ENCODE measurements around the gene PPFIA2.

Gene PPFIA2

DNA sequence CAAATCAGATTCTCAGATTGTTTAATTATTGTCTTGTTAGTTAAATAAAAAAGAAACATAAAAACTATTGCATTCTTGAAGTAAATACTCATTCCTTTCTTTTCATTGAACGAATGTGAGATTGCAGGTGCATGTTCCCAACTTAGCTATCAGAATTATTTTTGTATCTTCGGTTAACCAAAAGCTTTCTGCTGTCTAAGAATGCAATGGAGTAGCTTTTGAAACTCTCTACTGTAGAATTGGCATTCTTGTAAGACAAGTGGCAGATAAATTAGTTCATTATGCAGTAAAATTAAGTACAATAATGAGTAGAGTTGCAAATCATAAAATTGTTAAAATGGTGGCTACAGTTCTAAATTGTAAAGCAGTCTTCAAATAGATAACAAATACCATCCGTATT, 383.2 kb downstream of the PPFIA2 start:
- TF ChIP-seq NFIC (IDR thresholded peaks at IDR 0.05) (no peak), CREB1 (IDR thresholded peaks at IDR 0.05; ENCODE audit: low read depth) (no peak), RAD21 (IDR thresholded peaks at IDR 0.05; ENCODE audit: low read depth) (no peak), ZBTB7A (IDR thresholded peaks at IDR 0.05; ENCODE audit: low read depth) (no peak), FOXM1 (IDR thresholded peaks at IDR 0.05; ENCODE audit: borderline replicate concordance, low read depth) (no peak), YY1 (IDR thresholded peaks at IDR 0.05; ENCODE audit: low read depth) (no peak), TEAD4 (IDR thresholded peaks at IDR 0.05) (no peak), CEBPB (IDR thresholded peaks at IDR 0.05) (no peak), EP300 (IDR thresholded peaks at IDR 0.05; ENCODE audit: borderline replicate concordance) (no peak)
- TF ChIP-seq, protein P1, sequence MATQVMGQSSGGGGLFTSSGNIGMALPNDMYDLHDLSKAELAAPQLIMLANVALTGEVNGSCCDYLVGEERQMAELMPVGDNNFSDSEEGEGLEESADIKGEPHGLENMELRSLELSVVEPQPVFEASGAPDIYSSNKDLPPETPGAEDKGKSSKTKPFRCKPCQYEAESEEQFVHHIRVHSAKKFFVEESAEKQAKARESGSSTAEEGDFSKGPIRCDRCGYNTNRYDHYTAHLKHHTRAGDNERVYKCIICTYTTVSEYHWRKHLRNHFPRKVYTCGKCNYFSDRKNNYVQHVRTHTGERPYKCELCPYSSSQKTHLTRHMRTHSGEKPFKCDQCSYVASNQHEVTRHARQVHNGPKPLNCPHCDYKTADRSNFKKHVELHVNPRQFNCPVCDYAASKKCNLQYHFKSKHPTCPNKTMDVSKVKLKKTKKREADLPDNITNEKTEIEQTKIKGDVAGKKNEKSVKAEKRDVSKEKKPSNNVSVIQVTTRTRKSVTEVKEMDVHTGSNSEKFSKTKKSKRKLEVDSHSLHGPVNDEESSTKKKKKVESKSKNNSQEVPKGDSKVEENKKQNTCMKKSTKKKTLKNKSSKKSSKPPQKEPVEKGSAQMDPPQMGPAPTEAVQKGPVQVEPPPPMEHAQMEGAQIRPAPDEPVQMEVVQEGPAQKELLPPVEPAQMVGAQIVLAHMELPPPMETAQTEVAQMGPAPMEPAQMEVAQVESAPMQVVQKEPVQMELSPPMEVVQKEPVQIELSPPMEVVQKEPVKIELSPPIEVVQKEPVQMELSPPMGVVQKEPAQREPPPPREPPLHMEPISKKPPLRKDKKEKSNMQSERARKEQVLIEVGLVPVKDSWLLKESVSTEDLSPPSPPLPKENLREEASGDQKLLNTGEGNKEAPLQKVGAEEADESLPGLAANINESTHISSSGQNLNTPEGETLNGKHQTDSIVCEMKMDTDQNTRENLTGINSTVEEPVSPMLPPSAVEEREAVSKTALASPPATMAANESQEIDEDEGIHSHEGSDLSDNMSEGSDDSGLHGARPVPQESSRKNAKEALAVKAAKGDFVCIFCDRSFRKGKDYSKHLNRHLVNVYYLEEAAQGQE (IDR thresholded peaks at IDR 0.05; ENCODE audit: low read depth), result no peak

DNA sequence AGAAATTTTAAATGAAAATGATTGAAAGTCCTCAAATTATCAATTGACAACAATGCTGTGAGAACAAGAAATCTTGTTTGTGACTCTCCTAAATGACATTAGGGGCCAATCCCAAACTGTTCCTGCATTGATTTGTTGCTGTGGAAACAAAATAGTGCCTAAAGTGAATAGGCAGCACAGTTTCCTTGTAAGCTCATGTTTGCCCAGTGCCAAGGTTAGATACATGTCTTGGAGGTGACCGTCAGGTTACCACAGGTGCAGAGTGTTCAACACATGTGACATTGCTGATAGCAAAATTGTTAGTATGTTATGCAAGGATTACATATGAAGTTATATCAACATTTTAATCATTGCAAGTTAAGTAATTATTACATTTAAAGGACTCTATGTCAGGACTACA, 388.7 kb downstream of the PPFIA2 start:
- no peak for TF ChIP-seq YY1 (IDR thresholded peaks at IDR 0.05; ENCODE audit: low read depth)

DNA sequence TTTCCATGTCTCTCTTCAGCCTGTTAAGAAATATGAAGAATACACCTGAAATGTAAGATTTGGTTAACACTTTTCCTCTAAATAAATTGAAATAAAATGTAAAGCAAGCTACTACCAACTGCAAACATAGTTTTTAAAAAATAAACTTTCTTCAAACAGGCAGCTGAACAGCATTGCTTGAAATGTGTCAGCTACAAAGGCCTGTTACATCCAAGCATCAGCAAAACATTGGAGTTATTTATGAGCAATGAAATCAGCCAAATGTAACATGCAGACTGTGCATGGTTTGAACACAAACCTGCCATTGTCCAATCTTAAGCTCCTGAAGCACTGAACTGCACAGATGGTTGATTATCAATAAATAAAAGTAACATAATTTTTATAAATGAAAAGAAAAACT, 390.0 kb downstream of the PPFIA2 start:
- no peak for TF ChIP-seq EP300 (IDR thresholded peaks at IDR 0.05; ENCODE audit: borderline replicate concordance)
- TF ChIP-seq MAX (IDR thresholded peaks at IDR 0.05), result no peak
- TF ChIP-seq TAF1 (IDR thresholded peaks at IDR 0.05; ENCODE audit: low read depth), result no peak
- no peak for TF ChIP-seq ZBTB7A (IDR thresholded peaks at IDR 0.05; ENCODE audit: low read depth)
- TF ChIP-seq, protein P1 (IDR thresholded peaks at IDR 0.05; ENCODE audit: low read depth), result no peak
- TF ChIP-seq CEBPB (IDR thresholded peaks at IDR 0.05), result no peak
- TF ChIP-seq TEAD4 (IDR thresholded peaks at IDR 0.05), result no peak
- TF ChIP-seq EGR1 (IDR thresholded peaks at IDR 0.05), result no peak
- TF ChIP-seq CREB1 (IDR thresholded peaks at IDR 0.05; ENCODE audit: low read depth), result no peak
- no peak for TF ChIP-seq FOXM1 (IDR thresholded peaks at IDR 0.05; ENCODE audit: borderline replicate concordance, low read depth)
- TF ChIP-seq YY1 (IDR thresholded peaks at IDR 0.05; ENCODE audit: low read depth), result no peak
- TF ChIP-seq RAD21 (IDR thresholded peaks at IDR 0.05; ENCODE audit: low read depth), result no peak
- TF ChIP-seq NFIC (IDR thresholded peaks at IDR 0.05), result no peak

DNA sequence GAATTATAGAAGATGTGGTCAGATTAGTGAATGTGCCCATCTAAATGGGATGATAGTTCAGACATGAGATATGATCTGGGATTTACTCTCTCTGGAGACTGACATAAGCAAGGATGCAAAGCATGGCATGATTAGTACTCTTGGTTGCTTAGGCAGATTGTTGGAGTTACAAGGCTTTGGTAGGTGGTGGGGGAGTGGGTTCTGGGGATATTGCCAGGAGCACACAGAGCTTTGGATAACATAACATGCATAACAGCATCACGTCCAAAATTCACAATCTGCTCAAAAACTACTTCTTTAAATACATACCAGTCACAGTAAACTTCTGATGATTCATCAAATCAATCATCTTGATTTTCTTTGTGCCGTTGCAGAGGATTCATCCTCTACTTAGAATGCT, 393.9 kb downstream of the PPFIA2 start:
- TF ChIP-seq EP300 (IDR thresholded peaks at IDR 0.05; ENCODE audit: borderline replicate concordance), result no peak
- no peak for TF ChIP-seq FOXM1 (IDR thresholded peaks at IDR 0.05; ENCODE audit: borderline replicate concordance, low read depth)
- TF ChIP-seq NFIC (IDR thresholded peaks at IDR 0.05), result no peak
- no peak for TF ChIP-seq YY1 (IDR thresholded peaks at IDR 0.05; ENCODE audit: low read depth)
- TF ChIP-seq ZBTB7A (IDR thresholded peaks at IDR 0.05; ENCODE audit: low read depth), result no peak
- TF ChIP-seq, protein P1 (IDR thresholded peaks at IDR 0.05; ENCODE audit: low read depth), result no peak
- no peak for TF ChIP-seq TAF1 (IDR thresholded peaks at IDR 0.05; ENCODE audit: low read depth)
- TF ChIP-seq MAX (IDR thresholded peaks at IDR 0.05), result no peak
- no peak for TF ChIP-seq TEAD4 (IDR thresholded peaks at IDR 0.05)

- TF ChIP-seq CREB1 (IDR thresholded peaks at IDR 0.05; ENCODE audit: low read depth) (no peak), ZBTB7A (IDR thresholded peaks at IDR 0.05; ENCODE audit: low read depth) (no peak), MAX (IDR thresholded peaks at IDR 0.05) (no peak), CEBPB (IDR thresholded peaks at IDR 0.05) (no peak), RAD21 (IDR thresholded peaks at IDR 0.05; ENCODE audit: low read depth) (no peak), NFIC (IDR thresholded peaks at IDR 0.05) (no peak), TCF12 (IDR thresholded peaks at IDR 0.05; ENCODE audit: low read depth) (no peak), TAF1 (IDR thresholded peaks at IDR 0.05; ENCODE audit: low read depth) (no peak), FOXM1 (IDR thresholded peaks at IDR 0.05; ENCODE audit: borderline replicate concordance, low read depth) (no peak), EP300 (IDR thresholded peaks at IDR 0.05; ENCODE audit: borderline replicate concordance) (no peak), EGR1 (IDR thresholded peaks at IDR 0.05) (no peak), YY1 (IDR thresholded peaks at IDR 0.05; ENCODE audit: low read depth) (no peak)
- TF ChIP-seq, protein P2, sequence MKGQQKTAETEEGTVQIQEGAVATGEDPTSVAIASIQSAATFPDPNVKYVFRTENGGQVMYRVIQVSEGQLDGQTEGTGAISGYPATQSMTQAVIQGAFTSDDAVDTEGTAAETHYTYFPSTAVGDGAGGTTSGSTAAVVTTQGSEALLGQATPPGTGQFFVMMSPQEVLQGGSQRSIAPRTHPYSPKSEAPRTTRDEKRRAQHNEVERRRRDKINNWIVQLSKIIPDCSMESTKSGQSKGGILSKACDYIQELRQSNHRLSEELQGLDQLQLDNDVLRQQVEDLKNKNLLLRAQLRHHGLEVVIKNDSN (IDR thresholded peaks at IDR 0.05), result no peak
- TF ChIP-seq, protein P1 (IDR thresholded peaks at IDR 0.05; ENCODE audit: low read depth), result no peak
Measured at GRCh38 chr12:81360916-81361315, 398.2 kb downstream of the PPFIA2 start.
